ENCODE results near the gene CBL.

DNA sequence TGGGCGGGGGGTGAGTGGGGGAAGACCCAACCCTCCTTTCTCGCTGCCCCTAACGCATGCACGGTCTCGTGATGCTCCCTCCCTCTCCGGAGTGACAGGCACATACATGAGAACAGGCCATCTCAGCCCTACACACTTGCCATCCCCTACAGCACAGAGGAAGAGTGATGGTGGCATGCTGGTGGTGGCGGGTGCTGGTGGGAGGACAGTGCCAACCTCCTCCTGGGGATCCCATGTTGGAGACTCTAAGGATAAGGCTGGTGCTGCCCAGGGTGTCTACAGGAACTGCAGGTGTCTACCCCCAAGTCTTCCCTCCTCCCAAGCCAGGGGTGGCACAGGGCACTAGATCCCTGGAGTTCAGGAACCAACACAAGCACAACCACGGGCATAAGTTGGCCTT, 44.3 kb upstream of the CBL start:
- no peak for TF ChIP-seq POLR2A (IDR thresholded peaks at IDR 0.05)
- TF ChIP-seq, protein P1, sequence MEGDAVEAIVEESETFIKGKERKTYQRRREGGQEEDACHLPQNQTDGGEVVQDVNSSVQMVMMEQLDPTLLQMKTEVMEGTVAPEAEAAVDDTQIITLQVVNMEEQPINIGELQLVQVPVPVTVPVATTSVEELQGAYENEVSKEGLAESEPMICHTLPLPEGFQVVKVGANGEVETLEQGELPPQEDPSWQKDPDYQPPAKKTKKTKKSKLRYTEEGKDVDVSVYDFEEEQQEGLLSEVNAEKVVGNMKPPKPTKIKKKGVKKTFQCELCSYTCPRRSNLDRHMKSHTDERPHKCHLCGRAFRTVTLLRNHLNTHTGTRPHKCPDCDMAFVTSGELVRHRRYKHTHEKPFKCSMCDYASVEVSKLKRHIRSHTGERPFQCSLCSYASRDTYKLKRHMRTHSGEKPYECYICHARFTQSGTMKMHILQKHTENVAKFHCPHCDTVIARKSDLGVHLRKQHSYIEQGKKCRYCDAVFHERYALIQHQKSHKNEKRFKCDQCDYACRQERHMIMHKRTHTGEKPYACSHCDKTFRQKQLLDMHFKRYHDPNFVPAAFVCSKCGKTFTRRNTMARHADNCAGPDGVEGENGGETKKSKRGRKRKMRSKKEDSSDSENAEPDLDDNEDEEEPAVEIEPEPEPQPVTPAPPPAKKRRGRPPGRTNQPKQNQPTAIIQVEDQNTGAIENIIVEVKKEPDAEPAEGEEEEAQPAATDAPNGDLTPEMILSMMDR (IDR thresholded peaks at IDR 0.05): no peak
